CD4-positive, alpha-beta T cell treated with Interleukin-4 for 4 hours (primary cell): ENCODE measurements around the gene ACVR1B.

Source experiments
- DNase-seq: peaks from one replicate; pipeline ENCODE4 v3.0.0-alpha.2; 2020

ACVR1B gene

DNA sequence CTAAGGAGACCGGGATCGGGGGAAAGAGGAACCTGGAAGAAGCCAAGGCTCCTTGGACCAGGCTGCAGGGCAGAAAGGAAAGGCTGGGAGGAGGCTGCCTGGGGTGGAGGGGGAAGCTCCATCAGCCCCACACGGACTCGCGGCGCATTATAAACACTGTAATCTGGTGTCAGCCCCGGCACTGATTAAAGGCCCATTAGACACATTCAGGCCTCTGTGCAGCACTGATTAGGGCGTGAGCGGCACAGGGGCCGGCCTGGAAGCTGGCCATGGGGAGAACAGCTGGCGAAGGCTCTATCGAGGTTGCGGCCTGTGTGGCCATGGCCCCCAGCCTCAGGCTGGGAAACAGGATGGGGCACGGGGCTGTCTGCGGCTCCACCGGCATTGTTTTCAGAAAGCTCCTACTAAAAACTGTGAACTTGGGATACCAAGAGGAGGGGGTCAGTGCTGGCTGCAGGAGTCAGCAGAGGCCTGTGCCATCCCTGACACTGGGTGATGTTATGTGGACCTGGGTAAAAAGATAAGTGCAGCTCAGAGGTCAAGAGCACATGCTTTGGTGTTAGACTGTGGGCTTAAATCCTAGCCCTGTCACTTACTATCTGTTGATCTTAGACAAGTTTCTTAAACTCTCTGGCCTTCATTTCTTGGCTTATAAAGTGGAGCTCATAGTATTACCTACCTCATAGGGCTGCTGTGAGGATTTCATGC, 33.6 kb upstream of the ACVR1B start:
- no peak for DNase-seq

DNA sequence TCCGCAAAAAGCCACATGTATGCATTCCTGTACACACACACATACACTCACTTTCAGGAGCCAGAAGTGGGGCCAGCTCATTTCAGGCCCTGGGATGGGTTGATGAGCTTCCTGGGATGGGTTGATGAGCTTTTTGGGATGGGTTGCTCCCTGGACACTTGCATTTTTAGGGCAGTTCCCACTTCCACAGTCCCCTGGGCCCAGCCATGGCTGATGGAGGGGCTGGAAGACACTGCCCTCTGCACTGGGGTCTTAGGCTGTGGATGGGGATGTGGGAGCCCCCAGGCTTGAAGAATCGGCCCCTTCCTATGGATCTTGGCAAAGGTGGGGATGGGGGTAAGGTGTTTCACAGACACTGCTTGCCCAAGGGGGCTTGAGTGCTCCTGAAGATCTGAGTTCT, 31.5 kb upstream of the ACVR1B start:
- no peak for DNase-seq

DNA sequence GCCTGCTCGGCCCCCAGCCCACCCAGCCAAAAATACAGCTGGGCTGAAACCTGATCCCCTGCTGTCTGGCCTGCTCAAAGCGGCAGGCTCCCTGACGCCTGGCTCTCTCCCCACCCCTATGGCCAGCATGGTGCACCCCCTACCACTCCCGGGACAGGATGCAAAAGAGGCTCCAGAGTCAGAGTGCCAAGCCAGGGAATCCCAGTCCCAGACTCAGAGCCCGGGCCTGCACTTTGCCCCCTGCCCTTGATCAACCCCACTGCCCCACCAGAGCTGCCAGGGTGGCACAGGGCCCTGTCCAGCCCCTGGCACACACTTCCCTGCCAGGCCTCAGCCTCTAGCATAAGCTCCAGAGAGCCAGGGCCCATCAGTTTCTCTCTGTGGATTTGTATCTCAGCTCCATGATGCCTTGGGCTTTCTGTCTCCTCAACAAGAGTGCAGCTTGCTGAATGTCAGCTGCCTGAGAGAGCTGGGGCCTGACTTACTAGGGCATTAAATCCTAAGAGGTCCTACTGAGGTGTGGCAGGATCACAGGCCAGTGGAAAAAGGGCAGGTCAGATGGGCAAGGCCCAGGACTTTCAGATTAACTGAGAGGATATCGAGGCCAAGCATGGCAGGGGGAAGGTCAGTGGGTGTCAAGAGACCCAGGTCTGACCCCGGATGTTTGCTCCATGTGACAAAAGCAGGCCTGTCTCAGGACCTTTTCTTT, 30.3 kb upstream of the ACVR1B start:
- DNase-seq: no peak

DNA sequence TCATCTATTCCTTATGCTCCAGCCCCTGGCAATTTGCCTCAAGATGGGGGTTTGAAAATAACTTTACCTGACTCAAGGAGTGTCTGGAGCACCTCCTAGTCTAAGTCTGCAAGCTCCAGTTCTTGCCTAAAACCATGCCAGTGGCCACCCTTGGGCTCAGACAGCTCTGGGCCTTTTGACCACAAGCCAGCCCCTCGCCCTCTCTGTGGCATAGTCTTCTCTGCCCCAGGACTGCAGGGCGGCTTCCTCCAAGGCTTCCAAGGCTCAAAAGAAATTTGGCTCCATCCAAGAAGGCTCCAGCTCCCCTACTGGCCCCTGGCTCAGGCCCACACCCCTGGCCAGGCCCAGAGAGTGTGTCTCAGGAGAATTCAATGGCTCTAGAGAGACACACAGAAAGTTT, 29.4 kb upstream of the ACVR1B start:
- no peak for DNase-seq

DNA sequence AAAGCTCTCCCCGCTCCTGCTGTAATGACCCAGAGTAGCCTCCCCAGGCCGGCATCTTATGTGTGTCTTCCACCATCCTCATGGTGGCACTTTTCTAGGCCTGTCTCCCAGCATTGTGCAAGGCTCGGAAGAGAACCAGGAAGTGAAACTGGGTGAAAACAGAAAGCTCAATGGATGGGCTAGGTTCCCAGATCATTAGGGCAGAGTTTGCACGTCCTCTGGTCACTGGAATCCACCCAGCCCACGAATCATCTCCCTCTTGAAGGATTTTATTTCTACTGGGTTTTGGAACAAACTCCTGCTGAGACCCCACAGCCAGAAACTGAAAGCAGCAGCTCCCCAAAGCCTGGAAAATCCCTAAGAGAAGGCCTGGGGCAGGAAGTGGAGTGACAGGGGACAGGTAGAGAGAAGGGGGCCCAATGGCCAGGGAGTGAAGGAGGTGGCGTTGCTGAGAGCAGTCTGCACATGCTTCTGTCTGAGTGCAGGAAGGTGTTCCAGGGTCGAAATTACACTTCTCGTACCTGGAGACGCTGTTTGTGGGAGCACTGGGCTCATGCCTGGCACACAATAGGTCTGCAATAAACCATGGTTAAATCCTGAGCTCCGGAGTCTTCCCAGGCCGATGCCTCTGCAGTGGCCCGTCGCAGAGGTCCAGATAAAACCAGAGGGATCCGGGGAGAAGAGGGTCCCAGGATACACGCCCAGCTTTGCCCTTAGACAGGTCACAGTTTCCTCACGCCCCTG, 28.6 kb upstream of the ACVR1B start:
- no peak for DNase-seq

DNA sequence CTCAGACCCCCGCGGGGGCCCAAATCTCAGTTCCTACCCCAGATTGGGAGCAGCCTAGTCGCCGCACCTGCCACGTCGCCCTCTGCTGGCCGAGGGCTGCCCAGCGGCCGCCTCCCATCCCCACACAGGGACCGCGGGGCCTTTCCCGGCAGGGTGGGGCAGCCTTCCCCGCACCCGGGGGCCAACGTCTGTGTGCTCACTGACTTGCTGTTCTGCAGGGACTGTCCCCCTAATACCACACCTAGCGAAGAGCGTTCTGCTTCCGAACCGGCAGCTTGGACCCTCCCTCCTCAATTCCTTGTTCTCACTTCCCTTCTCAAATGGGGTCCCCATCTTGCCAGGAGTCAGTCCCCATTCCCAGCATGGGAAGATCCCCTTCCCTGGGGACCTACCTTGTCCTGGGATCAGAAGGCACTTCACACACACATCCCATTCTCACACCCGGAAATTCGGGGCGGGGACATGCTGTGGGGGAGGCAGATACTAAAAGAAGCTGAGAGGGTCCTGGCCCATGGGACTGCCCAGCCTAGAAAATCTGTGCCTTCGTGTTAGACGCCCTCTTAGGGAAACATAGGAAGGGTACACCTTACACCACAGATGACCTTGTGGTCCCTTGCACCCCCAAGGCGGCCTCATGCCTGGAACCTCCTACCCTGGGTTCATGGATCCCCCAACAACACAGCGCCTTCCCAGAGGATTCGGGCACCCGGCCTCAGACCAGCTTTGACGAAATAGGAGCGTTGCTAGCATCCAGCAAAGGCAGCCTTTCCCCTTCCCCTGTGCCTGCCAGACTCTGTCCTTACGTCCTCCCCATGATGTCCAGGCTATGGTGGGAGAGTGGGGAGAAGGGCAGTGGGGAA, 27.8 kb upstream of the ACVR1B start:
- DNase-seq: peak; percentile 34

DNA sequence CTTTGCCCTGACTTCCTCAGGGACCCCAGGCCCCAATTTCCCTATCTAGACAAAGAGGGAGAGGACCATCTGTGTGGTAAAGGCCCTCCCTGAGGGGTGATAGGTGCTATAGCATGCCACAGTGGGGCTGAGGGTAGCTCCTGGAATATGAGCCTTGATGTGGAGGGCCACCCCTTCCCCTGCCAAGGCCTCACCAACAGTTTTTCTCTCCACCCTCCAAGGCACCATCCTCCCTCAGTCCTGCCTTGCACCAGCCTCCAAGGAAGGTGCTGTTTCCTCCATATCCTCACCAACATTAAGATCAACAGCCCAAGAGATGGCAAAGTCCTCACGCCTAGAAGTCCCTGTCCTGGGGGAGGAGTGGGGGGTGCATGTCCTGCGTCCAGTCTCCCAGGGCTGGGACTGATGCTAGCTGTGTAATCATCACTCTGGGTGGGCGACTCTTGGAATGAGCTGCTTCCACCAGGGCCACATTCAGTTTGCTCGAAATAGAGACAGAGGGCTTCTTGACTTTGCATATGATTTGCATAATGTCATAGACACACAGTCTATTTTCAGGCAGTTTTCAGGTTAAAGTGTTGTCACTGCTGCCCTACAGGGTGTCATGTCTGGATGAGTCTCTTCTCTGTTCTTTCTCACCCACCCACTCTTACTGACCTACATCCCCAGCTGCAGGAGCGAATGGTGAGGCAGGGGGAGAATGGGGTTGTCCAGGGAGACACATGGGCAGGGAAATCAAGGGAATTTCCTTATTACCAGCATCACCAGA, 26.8 kb upstream of the ACVR1B start:
- no peak for DNase-seq

DNA sequence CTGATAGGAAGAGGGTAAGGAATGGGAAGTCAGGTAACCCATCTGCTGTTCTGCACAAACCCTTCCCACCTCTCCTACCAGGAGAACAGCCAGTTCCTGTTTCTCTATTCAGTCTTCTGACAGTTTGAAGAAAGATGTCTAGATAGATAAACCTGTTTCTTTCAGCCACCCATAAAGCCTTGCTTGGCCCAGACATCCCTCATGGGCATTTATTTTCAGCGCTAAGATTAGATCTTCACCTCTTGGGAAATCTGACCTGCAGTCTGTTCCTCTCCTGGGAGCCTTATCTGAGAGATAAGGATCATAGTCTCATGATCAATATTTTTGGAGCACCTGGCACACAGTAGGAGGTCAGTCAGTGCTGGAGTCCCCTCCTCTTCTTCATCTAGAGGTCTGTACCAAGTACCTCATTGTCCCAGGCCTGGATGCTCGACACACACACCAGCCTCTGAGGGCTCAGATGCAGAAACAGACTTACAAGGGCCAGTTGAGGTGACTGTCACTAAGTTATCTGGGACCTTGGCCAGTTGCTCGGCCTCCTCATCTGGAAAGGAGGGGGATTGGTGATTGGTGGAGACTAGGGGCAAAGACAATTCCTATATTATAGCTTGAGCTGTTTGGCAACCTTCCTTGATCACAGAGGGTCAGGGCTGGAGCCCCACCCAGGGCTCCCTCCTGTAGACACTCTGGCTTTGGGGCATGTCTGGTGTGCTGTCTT, 26.0 kb upstream of the ACVR1B start:
- DNase-seq: no peak

DNA sequence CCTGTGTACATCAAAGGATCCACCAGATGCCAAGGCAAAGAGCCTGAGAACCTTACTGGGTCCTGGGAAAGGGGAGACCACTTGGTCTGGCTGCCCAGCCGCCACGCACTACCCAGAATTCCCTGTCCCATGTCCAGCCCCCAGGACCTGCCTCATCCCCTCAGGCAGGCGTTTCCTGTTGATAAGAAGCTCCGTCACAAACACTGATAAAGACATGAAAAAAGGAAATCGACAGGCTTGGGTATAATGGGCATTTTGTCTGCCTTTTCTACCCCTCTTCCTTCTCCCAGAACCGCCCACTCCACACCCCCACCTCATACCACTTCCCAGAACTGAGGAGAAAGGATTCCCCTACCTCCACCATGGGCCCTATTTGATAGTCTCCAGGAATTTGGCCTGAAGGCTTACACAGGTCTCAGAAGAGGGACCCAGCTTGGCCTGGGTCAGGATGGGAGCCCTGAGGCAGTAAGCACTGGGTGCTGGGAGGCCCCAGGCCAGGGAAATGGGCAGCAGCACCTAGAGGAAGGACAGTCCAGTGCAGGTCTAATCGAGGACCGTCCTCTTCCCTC, 25.4 kb upstream of the ACVR1B start:
- DNase-seq: no peak

DNA sequence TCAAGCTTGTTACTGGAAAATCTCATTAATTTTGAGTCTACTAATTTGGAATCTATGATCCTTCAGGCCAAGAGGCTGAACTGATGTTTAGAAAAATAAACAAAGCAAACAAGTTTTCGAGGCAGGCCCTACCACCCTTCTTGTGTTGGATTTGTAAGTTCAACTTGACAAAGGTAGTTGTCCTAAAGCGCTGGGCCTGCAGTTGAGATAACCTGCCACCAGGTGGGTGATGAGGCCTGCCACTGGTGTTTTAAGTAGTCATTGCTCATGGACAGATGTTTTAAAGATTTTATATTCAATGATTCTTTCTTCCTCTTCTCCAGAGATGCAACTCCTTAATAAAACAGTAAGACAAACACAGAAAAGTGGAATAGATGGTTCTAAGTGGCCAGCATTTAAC, 24.8 kb upstream of the ACVR1B start:
- peak; percentile 27 for DNase-seq

DNA sequence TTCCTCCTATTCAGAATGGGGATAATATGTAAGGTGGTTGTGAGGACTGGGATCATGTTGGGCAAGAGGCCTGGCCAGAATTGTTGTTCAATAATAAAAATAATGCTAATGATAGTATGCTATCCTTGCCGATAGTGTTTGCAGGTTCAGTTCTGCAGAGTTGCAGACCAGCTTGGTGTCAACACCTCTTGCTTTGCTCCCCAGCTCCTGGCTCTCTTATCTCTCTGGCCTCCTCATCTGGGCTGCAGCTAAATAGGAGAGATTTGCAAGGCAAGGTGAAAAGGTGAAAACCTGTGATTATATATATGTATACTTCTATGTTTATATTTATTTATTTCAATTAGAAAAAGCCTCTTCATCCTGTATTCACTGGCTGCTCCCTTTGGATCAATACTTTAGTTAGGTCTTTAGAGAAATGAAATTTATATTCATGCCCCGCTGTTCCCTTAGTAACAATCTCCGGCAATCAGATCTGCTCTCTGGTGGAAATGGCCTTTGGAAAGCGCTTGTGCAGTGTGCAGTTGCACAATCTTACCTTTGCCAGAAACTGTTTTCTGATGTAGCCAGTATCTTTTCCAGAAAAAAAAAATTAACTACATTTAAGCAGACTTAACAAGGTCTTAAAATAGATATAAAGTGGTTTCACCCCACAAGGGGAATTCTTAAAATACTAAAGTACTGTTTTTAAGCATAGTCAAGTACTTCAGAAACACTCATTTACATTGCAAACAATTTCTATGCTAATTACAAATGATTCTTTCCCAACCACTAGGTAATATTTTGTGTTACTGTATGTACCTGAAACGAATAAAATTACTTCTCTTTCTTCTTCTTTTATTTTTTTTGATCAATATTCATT, 19.1 kb upstream of the ACVR1B start:
- DNase-seq: no peak

DNA sequence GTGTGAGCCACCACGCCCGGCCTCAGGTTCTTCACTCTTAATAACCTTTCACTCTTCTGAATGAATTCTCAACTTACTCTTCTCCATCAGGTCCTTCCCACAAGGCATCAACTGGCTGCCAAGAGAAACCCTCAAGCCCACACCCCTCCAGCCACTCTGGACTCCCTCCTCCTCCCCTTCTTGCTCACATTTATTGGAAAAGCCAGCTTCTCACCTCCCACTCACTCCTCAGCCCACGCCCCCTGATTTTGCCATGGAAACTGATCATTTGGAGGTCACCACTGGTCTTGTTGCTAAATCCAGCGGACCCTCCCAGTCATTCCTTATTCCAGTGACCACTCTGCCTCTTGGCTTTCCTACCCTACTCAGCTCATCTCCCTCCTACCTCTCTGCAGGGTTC, 17.4 kb upstream of the ACVR1B start:
- DNase-seq: no peak

DNA sequence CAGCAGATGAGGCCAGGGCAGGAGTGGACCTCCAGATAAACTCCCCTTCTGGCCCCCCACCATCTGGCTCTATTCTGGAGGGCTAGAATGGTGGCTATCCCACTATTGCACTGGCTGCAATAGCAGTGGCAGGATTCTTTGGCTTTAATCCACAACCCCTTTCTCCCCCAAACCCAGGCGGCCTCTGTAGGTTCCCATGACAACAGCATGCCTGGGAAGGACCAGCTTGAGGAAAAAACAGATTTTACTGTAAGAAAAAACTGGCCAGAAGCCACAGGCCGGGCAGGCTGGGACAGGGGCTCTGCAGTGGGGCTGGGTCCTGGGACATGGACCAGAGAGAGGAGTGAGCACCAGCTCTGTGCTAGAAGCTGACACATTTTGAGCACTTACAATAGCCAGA, 13.6 kb upstream of the ACVR1B start:
- no peak for DNase-seq

DNA sequence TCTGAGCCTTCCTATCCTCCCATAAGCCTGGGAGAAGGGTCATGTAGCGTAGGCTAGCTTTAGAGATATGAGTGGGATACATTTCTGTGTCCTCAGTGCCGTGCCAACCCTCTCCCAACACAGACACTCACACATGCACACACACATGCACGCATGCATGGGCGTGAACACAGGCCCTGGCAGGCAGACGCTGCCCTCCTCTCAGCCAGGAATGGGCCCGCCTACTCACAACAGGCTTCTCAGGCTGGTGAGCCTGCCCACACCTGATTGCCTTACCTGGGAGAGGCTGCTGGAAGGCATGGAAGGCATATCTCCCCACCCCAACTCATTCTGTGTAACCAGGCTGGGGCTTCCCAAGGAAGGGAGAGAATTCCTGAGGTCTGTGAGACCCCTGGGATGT, 12.8 kb upstream of the ACVR1B start:
- DNase-seq: no peak

DNA sequence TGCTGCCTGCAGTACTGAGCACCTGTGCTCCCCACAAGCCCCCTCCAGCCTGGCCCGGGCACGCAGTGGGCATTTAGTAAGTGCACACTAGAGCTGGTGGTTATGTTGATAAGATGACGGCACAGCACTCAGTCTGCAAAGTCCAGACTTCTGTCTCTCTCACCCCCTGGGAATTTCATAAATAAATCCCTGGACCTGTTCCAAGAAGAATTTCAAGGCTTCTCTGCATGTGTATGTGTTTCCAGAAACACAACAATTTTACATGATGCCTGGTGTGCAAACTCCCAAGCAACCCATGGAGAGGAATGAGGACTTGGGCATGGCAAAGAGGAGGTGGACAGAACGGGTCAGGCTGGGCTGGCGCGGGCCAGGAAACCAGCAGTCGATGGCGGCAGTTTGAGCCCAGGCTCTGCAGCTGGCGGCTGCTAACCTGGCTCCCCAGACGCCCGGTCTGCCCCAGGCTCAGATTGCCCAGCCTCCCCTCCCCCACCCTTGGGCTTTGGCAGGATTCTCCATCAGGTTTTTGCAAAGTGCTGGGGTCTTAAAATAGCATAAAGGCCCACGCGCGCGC, 10.4 kb upstream of the ACVR1B start:
- no peak for DNase-seq

DNA sequence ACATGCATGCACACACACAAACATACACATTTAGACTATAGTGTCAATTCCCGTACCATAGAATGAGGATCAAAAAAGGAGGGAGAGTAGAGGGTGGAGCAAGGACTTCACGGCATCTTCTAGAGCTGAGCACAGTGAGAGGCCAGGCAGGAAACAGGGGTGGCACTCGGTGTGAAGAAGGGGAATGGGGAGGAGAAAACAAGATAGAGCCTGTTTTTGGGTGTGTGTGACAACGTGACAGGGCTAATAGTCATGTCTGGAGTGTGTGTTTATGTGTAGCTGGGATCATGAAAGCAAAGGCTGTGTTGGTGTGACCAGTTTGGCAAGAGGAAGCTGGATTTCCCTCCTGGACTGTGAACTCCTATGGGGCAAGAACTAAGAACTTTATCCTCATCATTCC, 9.9 kb upstream of the ACVR1B start:
- no peak for DNase-seq

DNA sequence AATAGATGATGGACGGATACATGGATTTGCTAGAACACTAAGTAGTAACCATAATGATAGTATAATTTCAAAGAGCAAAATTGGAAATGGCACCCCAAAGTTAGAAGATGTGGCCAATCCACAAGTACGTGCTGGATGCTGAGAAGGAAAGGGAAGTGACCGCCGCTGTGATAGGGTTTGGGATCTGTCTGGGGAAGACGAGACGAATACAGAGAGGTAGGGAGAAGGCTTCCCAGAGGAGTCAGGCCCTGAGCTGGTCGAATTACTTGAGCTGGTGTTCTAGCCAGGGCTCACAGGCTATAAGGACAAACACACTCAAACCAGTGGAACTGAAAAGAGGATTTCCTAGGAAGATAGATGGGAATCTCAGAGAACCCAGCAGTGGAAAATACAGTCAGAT, 9.4 kb upstream of the ACVR1B start:
- DNase-seq: no peak

DNA sequence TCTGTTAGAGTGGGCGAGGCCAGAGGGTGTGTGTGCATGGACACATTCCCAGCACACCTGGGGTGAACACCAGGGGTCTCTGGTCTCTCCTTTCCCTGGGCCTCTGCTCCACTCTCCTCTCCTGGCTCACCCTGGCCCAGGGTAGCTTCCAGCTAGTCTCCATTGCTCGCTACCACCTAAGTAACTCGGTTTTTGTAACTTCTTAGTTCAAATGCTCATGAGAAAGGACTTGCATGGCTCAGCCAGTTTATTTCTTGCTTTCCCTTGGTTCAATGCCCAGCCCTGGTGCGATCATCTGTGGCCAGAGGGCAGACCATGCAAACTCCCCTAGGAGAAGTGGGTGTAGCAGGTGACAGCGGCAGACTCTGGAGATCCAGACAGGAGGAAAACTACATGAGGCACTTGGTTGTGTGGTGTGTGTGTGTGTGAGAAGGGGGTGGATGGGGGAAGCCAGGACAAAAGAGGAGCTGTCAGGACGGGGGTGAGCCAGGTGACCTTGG, 8.9 kb upstream of the ACVR1B start:
- DNase-seq: no peak

DNA sequence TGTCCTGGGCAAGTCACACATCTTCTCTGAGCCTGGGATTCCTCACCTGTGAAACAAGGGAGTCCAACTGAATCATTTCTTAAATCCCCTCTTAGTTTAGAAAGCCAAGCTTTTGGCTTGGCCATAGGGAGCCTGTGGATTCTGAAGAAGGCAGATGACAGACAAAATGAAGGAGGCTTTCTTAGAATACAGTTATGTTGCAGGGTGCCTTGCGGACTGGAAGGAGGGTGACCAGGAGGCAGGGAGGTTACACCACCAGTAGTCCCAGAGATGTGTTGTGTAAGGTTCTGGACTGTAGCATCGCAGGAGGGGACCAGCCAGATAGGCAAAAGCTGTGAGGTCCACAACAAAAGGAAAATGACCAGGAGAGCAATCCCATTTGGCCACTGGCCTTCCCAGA, 8.2 kb upstream of the ACVR1B start:
- DNase-seq: no peak
